ENCODE results near the gene CERS6. TPM values are rescaled to one million over a fixed set of nuclear protein-coding genes. Genes with fewer than 3 reads are reported as not detected.
"Not testable (repeated sequence)": the region's sequence is repeated elsewhere in the genome, so short reads cannot be mapped to it uniquely, and the experiment has no call there.

The CERS6 gene
- polyA plus RNA-seq, 1 donor from 2014 or later: 59.3 TPM

- Histone ChIP-seq H3K9me3 (ENCODE audit: low read length) (no peaks in the 10 kb centered on the region), H3K36me3 (ENCODE audit: insufficient read depth, low read length) (peaks cover 13% of the 10 kb centered on the region), H3K27me3 (ENCODE audit: insufficient read depth, low read depth, low read length) (no peaks in the 10 kb centered on the region), H3K79me2 (replicated peaks; ENCODE audit: insufficient read depth, low read length) (no peaks in the 10 kb centered on the region), H3F3A (ENCODE audit: insufficient read depth, low read length, poor library complexity, severe bottlenecking) (no peaks in the 10 kb centered on the region), H3K4me2 (ENCODE audit: low read length) (no peak overlapping the region), H4K20me1 (ENCODE audit: insufficient read depth) (no peaks in the 10 kb centered on the region), H2AFZ (ENCODE audit: low read depth, low read length) (no peak overlapping the region), H3K27ac (ENCODE audit: low read length) (no peak overlapping the region), H3K9ac (ENCODE audit: low read length) (no peak overlapping the region), H3K4me3 (ENCODE audit: low read length) (no peak overlapping the region), H3K9me2 (ENCODE audit: insufficient read depth, low read length) (no peaks in the 10 kb centered on the region)
- TF ChIP-seq CTCF (IDR thresholded peaks at IDR 0.05; ENCODE audit: poor library complexity, severe bottlenecking): no peak
- TF ChIP-seq EZH2 (IDR thresholded peaks at IDR 0.05; ENCODE audit: borderline replicate concordance, insufficient read depth, low read length, poor library complexity, severe bottlenecking): no peak
- no peak for TF ChIP-seq POLR2AphosphoS5 (IDR thresholded peaks at IDR 0.05)
- no peak for TF ChIP-seq SMC3 (conservative IDR thresholded peaks at IDR 0.05; ENCODE audit: poor library complexity)
- no peak for TF ChIP-seq TAF1 (IDR thresholded peaks at IDR 0.05; ENCODE audit: low read depth)
- TF ChIP-seq EP300 (conservative IDR thresholded peaks at IDR 0.05; ENCODE audit: poor library complexity, severe bottlenecking): no peak
- TF ChIP-seq REST (IDR thresholded peaks at IDR 0.05; ENCODE audit: borderline replicate concordance): no peak
- no peak for TF ChIP-seq RAD21 (conservative IDR thresholded peaks at IDR 0.05)
- TF ChIP-seq MXI1 (conservative IDR thresholded peaks at IDR 0.05; ENCODE audit: poor library complexity, severe bottlenecking): no peak
Measured at GRCh38 chr2:168767258-168767657, 311.2 kb downstream of the CERS6 start.

GRCh38 chr2:168768357-168768756, 312.3 kb downstream of the CERS6 start:
- H3K4me3 ChIP-seq (ENCODE audit: low read length); H4K20me1 ChIP-seq (ENCODE audit: insufficient read depth): not testable (repeated sequence)

GRCh38 chr2:168770796-168771195, 314.7 kb downstream of the CERS6 start:
- Histone ChIP-seq H3K9me2 (ENCODE audit: insufficient read depth, low read length) (no peaks in the 10 kb centered on the region), H3F3A (ENCODE audit: insufficient read depth, low read length, poor library complexity, severe bottlenecking) (no peaks in the 10 kb centered on the region), H3K79me2 (replicated peaks; ENCODE audit: insufficient read depth, low read length) (no peaks in the 10 kb centered on the region), H4K20me1 (ENCODE audit: insufficient read depth) (no peaks in the 10 kb centered on the region), H3K27ac (ENCODE audit: low read length) (no peak overlapping the region), H3K9ac (ENCODE audit: low read length) (no peak overlapping the region), H2AFZ (ENCODE audit: low read depth, low read length) (no peak overlapping the region), H3K4me2 (ENCODE audit: low read length) (no peak overlapping the region), H3K36me3 (ENCODE audit: insufficient read depth, low read length) (peaks cover 13% of the 10 kb centered on the region), H3K9me3 (ENCODE audit: low read length) (no peaks in the 10 kb centered on the region), H3K4me3 (ENCODE audit: low read length) (no peak overlapping the region), H3K27me3 (ENCODE audit: insufficient read depth, low read depth, low read length) (no peaks in the 10 kb centered on the region)
- TF ChIP-seq REST (IDR thresholded peaks at IDR 0.05; ENCODE audit: borderline replicate concordance) (no peak), RAD21 (conservative IDR thresholded peaks at IDR 0.05) (no peak)

More at GRCh38 chr2:168768357-168768756, 312.3 kb downstream of the CERS6 start:
- not testable (repeated sequence) for H3K27ac ChIP-seq (ENCODE audit: low read length); H3F3A ChIP-seq (ENCODE audit: insufficient read depth, low read length, poor library complexity, severe bottlenecking); H3K9me2 ChIP-seq (ENCODE audit: insufficient read depth, low read length); H3K27me3 ChIP-seq (ENCODE audit: insufficient read depth, low read depth, low read length); H3K4me2 ChIP-seq (ENCODE audit: low read length); H3K79me2 ChIP-seq (replicated peaks; ENCODE audit: insufficient read depth, low read length); H3K9me3 ChIP-seq (ENCODE audit: low read length); H2AFZ ChIP-seq (ENCODE audit: low read depth, low read length); H3K9ac ChIP-seq (ENCODE audit: low read length)
- peaks cover 13% of the 10 kb centered on the region for H3K36me3 ChIP-seq (ENCODE audit: insufficient read depth, low read length)
